RWPE2 (cell line): ENCODE measurements around the gene TBC1D9B.

Experiments used
- ATAC-seq: fragments of 200-7000 bp; cut with Tn5 transposase; 3 replicates; pipeline ENCODE4 v1.9.1; 2021; ENCODE audit warnings: low read depth
- DNase-seq: peaks from one replicate; pipeline ENCODE4 v3.0.0-alpha.2; 2020; ENCODE audit warnings: low spot score
- H3K27ac ChIP-seq: fragments of 450-650 bp; 2 replicates; pipeline ENCODE4 v1.5.1; 2017; ENCODE audit warnings: mild to moderate bottlenecking; ENCODE audit not compliant: poor library complexity, severe bottlenecking
- H3K27me3 ChIP-seq: fragments of 250-450 bp; sonication (Bioruptor Pico); 2 replicates; pipeline ENCODE4 v1.5.1; 2021; ENCODE audit warnings: mild to moderate bottlenecking, moderate library complexity; ENCODE audit not compliant: insufficient read depth, poor library complexity, severe bottlenecking
- H3K36me3 ChIP-seq: fragments of 250-450 bp; sonication (Bioruptor Pico); 2 replicates; pipeline ENCODE4 v1.5.1; 2020; ENCODE audit warnings: low read depth, mild to moderate bottlenecking, moderate library complexity
- H3K4me1 ChIP-seq: fragments of 250-450 bp; sonication (Bioruptor Pico); 2 replicates; pipeline ENCODE4 v1.5.1; 2021; ENCODE audit warnings: mild to moderate bottlenecking, moderate library complexity; ENCODE audit not compliant: insufficient read depth, poor library complexity, severe bottlenecking
- H3K4me3 ChIP-seq: fragments of 250-450 bp; sonication (Bioruptor Pico); 2 replicates; pipeline ENCODE4 v1.5.1; 2021; ENCODE audit warnings: mild to moderate bottlenecking, moderate library complexity; ENCODE audit not compliant: severe bottlenecking
- H3K9me3 ChIP-seq: fragments of 250-450 bp; sonication (Bioruptor Pico); 2 replicates; pipeline ENCODE4 v1.5.1; 2021; ENCODE audit warnings: mild to moderate bottlenecking, moderate library complexity; ENCODE audit not compliant: severe bottlenecking
- TF ChIP-seq, protein P1 (sequence below): fragments of 450-650 bp; IDR thresholded peaks from one replicate; pipeline ENCODE4 v1.5.1; 2017; ENCODE audit warnings: mild to moderate bottlenecking, moderate library complexity; ENCODE audit not compliant: poor library complexity, severe bottlenecking

Gene TBC1D9B

DNA sequence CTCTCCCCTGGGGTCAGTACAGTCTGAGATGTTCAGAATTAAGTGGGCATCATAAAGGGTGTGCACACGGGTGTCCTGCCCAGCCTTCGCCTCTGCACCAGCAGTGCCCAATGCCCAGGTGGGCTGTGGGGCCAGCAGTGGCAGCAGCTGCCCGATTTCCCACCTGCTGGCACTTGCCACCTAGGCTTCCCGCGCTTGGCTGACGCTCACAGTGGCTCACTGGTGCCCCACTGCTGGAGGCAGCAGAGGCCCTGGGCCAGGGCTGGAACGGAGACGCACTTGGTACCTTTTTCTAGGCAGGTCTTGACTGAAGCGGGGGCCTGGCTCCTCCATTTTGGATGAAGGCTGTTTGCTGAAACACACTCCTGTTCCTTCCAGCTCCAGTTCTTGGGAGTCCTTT is 66.1 kb downstream of the TBC1D9B start:
- Histone ChIP-seq H3K4me3 (no peak overlapping the region), H3K36me3 (peaks cover 55% of the 10 kb centered on the region), H3K27ac (no peak overlapping the region), H3K9me3 (no peaks in the 10 kb centered on the region), H3K4me1 (no peaks in the 10 kb centered on the region), H3K27me3 (no peaks in the 10 kb centered on the region)
- DNase-seq (no peak), ATAC-seq (no peak)
- TF ChIP-seq, protein P1, sequence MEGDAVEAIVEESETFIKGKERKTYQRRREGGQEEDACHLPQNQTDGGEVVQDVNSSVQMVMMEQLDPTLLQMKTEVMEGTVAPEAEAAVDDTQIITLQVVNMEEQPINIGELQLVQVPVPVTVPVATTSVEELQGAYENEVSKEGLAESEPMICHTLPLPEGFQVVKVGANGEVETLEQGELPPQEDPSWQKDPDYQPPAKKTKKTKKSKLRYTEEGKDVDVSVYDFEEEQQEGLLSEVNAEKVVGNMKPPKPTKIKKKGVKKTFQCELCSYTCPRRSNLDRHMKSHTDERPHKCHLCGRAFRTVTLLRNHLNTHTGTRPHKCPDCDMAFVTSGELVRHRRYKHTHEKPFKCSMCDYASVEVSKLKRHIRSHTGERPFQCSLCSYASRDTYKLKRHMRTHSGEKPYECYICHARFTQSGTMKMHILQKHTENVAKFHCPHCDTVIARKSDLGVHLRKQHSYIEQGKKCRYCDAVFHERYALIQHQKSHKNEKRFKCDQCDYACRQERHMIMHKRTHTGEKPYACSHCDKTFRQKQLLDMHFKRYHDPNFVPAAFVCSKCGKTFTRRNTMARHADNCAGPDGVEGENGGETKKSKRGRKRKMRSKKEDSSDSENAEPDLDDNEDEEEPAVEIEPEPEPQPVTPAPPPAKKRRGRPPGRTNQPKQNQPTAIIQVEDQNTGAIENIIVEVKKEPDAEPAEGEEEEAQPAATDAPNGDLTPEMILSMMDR = no peak

DNA sequence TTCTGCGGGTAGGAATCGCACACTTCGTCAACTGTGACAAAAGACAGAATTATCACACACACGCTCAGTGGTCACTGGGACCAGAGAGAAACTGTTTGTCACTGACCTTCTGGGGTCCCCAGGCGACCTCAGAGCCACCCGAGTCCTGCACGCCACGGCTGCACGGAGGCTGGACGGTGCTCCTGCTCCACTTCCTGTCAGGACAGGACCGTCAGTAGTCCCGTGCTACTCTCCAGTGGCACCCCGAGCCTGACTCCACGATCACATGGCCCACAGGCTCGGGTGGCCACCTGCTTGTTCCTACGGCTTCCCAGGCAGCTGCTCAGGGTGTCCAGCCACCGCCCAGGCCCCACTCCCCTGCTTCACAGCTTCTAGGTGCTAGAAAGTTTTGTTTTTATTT is 66.9 kb downstream of the TBC1D9B start:
- no peak overlapping the region for H3K27ac ChIP-seq
- no peak overlapping the region for H3K4me3 ChIP-seq
- no peaks in the 10 kb centered on the region for H3K9me3 ChIP-seq
- H3K27me3 ChIP-seq = no peaks in the 10 kb centered on the region
- ATAC-seq = no peak
- DNase-seq = no peak
- H3K4me1 ChIP-seq = no peaks in the 10 kb centered on the region
- H3K36me3 ChIP-seq = peaks cover 58% of the 10 kb centered on the region
- TF ChIP-seq, protein P1 = no peak

DNA sequence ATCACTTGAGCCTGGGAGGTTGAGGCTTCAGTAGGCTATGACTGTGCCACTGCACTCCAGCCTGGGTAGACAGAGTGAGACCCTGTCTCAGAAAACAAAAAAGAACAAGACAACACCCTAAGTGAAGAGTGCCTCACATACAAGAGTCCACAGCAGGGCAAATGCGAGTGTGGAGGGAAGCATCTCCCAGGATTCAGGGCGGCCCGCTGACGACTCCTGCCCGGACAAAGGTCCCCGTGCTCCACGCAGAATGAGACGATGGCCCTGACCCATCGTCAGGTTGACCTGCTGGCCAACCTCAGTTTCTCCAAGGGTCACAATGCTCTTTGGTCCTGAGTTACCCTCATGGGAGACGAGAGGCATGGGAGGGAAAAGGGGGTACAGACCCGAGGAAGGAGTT is 67.4 kb downstream of the TBC1D9B start:
- Histone ChIP-seq H3K4me3 (no peak overlapping the region), H3K27ac (no peak overlapping the region), H3K4me1 (no peaks in the 10 kb centered on the region), H3K27me3 (no peaks in the 10 kb centered on the region), H3K36me3 (peaks cover 58% of the 10 kb centered on the region), H3K9me3 (no peaks in the 10 kb centered on the region)
- TF ChIP-seq, protein P1 = no peak
- ATAC-seq (no peak), DNase-seq (no peak)

DNA sequence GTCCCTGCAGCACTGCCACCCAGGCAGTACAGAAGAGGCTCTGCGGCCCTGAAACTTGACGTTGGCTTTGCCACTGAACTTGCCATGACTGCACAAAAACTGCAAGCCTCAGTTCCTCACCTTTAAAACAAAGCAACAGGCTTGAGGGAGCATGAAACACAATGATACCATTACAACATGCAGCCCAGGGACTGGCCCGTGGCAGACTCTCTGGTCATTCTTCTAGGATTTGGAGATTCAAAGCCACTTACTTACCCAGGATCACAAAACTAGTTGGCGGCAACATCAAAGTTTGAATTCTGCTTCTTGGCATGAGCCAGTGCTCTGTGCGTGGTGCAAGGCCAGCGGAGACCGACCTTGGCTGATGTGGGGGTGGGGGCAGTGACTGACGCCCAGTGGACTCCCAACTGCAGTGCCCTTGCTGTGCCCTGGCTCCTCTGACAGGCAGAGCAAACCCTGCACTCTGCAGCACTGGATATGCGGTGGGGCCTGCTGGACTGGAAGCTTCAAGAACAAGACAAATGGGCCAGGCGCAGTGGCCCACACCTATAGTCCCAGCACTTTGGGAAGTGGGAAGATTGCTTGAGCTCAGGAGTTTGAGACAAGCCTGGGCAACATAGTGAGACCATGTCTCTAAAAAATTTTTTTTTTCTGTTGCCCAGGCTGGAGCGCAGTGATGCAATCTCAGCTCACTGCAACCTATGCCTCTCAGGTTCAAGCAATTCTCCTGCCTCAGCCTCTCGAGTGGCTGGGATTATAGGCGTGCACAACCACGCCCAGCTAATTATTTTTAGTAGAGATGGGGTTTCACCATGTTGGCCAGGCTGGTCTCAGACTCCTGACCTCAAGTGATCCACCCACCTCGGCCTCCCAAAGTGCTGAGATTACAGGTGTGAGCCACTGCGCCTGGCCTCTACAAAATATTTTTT is 68.1 kb downstream of the TBC1D9B start:
- no peak overlapping the region for H3K27ac ChIP-seq
- TF ChIP-seq, protein P1 = no peak

More for the DNA sequence above, 68.1 kb downstream of the TBC1D9B start:
- Histone ChIP-seq H3K27me3 (no peaks in the 10 kb centered on the region), H3K9me3 (no peaks in the 10 kb centered on the region), H3K4me3 (no peak overlapping the region), H3K4me1 (no peaks in the 10 kb centered on the region), H3K36me3 (peaks cover 54% of the 10 kb centered on the region)
- no peak for DNase-seq
- ATAC-seq = no peak; the same call in 2 of the 3 replicates
